TTC549 (cell line): ENCODE data around the gene UBAP2.
A peak's percentile ranks its signal among the peaks of the same experiment; 100 is the strongest.
"Not testable (repeated sequence)": the region's sequence is repeated elsewhere in the genome, so short reads cannot be mapped to it uniquely, and the experiment has no call there.

Source experiments
- FAIRE-seq: peaks from 2 replicates; lab custom pipeline; 2012; peaks lifted over from hg19 to GRCh38; lab: Jason Lieb, UNC

UBAP2 gene

GRCh38 chr9:34046784-34047379 is 1.8 kb downstream of the UBAP2 start:
- no peak for FAIRE-seq

- FAIRE-seq: no peak
These were observed 2.8 kb downstream of the UBAP2 start for GRCh38 chr9:34045903-34046302.

GRCh38 chr9:34042074-34042473 is 6.6 kb downstream of the UBAP2 start:
- not testable (repeated sequence) for FAIRE-seq

GRCh38 chr9:34038851-34039250 is 9.8 kb downstream of the UBAP2 start:
- not testable (repeated sequence) for FAIRE-seq

- no peak for FAIRE-seq
These were observed 11.1 kb downstream of the UBAP2 start for GRCh38 chr9:34037626-34038025.

- no peak for FAIRE-seq
These were observed 12.1 kb downstream of the UBAP2 start for GRCh38 chr9:34036625-34037024.

- no peak for FAIRE-seq
These were observed 13.0 kb downstream of the UBAP2 start for GRCh38 chr9:34035656-34036055.

- FAIRE-seq: no peak
These were observed 14.0 kb downstream of the UBAP2 start for GRCh38 chr9:34034698-34035065.

- no peak for FAIRE-seq
These were observed 16.1 kb downstream of the UBAP2 start for GRCh38 chr9:34032631-34033030.

GRCh38 chr9:34027845-34028574 is 20.7 kb downstream of the UBAP2 start:
- no peak for FAIRE-seq

- FAIRE-seq: no peak
These were observed 22.9 kb downstream of the UBAP2 start for GRCh38 chr9:34025811-34026210.

GRCh38 chr9:34025062-34025461 is 23.6 kb downstream of the UBAP2 start:
- FAIRE-seq: no peak

- not testable (repeated sequence) for FAIRE-seq
These were observed 24.2 kb downstream of the UBAP2 start for GRCh38 chr9:34024476-34024875.

- FAIRE-seq: no peak
These were observed 32.5 kb downstream of the UBAP2 start for GRCh38 chr9:34016149-34016548.

- FAIRE-seq: no peak
These were observed 37.7 kb downstream of the UBAP2 start for GRCh38 chr9:34010979-34011378.

GRCh38 chr9:34001951-34002350 is 46.7 kb downstream of the UBAP2 start:
- no peak for FAIRE-seq

GRCh38 chr9:34001298-34001697 is 47.4 kb downstream of the UBAP2 start:
- no peak for FAIRE-seq

- peak; percentile 94 for FAIRE-seq
These were observed 53.2 kb downstream of the UBAP2 start for GRCh38 chr9:33995449-33995848.

- FAIRE-seq: no peak
These were observed 55.6 kb downstream of the UBAP2 start for GRCh38 chr9:33993104-33993503.

- no peak for FAIRE-seq
These were observed 56.1 kb downstream of the UBAP2 start for GRCh38 chr9:33992632-33993031.

GRCh38 chr9:33988219-33988890 is 60.3 kb downstream of the UBAP2 start:
- no peak for FAIRE-seq

- no peak for FAIRE-seq
These were observed 72.3 kb downstream of the UBAP2 start for GRCh38 chr9:33976414-33976813.

GRCh38 chr9:33972698-33973097 is 76.0 kb downstream of the UBAP2 start:
- FAIRE-seq: no peak
